ACHN (cell line): ENCODE data around the gene USF2.

ENCODE experiments used
- DNase-seq: peaks from one replicate; pipeline ENCODE4 v3.0.0-alpha.2; 2015
- in situ Hi-C: cut with HindIII; loops from 2 replicates; pipeline ENCODE4 v1.10.0; 2017; ENCODE audit warnings: low sequenced_read_pairs, low pct_ligation_motif_present, low pct_unique_long_range_greater_than_20kb

The USF2 gene

DNA sequence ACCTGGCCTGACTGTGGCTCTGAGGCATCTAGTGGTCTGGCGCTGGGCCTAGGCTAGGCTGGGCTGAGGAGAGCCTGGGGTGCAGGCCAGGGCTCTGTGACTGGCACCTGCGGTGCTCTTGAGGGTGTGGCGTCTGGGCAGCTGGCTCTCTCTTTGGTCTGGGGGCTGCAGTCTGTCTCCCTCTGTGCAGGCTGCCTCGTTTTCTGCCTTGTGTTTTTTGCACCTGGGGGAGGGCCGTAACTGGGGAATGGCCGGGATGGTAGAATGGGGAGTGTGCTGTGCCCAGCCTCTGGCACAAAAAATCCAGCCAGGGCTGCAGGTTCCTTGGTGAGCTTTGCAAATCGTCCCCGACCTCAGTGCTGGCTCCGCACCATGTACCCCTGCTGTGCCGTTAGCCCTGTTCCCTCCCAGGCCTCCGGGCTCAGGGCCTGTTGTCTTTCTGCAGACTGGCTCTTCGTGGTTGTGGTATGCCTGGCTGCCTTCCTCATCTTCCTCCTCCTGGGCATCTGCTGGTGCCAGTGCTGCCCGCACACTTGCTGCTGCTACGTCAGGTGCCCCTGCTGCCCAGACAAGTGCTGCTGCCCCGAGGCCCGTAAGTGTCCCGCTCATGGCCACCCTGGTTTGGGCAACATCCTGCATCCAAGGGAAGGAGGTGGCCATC, 6.5 kb upstream of the USF2 start:
- in situ Hi-C loops: no loop called here

DNA sequence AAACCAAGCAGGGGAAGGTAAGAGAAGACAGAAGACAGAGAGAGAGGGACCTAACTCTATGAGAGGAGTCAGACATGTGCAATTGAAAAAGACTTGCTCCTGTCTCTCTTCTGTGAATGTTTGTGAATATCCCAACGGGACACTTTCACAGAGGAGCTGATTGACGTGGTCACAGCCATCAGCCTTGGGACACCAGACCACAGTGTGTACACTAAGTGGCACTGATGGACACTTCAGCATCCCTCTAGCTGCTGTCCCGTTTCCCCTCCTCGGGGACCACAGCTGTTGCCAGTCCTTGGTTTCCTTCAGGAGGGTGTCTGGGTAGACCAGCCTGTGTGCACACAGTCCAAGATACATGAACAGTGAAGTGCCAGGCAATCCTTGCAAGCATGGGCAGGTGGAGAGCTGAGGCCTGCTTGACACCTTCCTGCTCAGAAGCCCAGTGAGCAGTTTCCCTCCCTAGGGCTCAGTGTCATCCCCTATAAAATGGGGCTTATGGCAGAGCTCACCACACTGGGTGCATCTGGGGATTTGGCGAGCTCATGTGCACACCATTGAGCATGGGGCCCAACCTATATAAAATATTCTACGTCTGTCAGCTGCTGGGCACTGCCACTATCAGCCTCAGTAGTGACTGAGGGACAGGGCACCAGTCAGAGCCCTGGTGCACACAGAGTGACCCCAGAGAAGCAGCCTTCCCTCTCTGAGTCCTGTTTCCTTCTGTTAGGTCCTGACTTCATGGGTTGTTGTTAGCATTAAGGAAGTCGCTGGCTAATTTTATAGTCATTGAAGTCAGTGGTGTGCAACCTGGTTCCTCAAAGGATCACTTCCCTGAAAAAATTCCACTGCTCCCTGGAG, 4.3 kb upstream of the USF2 start:
- no peak for DNase-seq
- in situ Hi-C loops: no loop called here

More for the DNA sequence above, 6.5 kb upstream of the USF2 start:
- no peak for DNase-seq

DNA sequence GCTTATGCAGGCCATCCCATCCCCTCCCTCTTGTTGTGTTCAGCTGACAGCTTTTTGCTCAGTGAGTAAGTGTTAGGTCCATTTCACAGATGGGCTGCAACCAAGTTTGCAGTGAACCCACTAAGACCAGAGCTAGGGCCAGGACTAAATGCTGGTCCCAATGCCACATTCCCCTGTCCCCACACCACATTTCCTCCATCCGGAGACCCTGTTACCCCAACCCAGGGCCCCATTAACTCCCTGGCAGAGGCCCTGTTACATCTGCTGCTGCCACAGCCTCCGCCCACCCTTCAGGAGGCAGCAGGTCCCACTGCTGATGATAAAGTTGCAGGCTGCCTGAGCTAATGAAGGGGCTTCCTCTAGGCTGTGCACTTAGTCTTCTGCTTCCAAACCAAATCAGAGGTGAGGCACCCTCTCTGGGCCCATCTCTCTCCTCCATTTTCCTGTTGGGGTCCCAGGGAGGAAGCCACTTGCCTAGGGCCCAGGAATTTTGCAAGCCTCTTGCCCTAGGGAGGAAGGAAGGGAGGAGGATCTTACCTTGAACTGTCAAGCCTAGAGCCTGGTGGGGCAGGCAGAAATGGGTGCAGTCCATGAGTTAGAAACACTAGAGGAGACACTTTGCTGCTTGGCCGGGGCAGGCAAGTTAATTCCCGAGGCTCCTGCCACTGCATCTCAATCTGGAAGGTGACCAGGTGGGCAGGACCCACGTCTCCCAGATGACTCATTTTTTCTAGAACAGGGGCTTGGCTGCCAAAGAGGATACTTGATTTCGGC, 3.4 kb upstream of the USF2 start:
- DNase-seq: no peak
- in situ Hi-C loops: no loop called here

DNA sequence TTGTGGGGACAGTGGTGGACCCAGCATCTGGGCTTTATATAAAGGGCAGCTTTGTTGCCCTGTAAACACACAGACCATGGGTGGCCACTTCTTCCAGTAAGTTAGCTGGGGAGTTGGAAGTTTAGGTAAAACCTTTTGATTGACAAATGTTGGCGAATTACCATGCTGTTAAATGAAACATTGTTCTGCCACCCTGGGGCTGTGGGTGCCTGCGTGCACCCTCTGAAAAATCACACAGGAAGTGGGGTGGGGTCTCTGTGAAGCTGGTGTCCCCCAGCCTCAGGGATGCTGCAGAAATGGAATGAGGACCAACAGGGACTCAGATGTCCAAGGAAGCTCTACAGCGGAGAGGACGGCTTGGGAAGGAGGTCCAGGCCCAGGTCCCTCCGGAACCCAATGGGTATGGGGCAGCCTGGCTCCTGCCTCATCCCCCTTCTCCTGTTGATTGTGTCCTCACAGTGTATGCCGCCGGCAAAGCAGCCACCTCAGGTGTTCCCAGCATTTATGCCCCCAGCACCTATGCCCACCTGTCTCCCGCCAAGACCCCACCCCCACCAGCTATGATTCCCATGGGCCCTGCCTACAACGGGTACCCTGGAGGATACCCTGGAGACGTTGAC, 2.8 kb upstream of the USF2 start:
- in situ Hi-C loops: no loop called here

DNA sequence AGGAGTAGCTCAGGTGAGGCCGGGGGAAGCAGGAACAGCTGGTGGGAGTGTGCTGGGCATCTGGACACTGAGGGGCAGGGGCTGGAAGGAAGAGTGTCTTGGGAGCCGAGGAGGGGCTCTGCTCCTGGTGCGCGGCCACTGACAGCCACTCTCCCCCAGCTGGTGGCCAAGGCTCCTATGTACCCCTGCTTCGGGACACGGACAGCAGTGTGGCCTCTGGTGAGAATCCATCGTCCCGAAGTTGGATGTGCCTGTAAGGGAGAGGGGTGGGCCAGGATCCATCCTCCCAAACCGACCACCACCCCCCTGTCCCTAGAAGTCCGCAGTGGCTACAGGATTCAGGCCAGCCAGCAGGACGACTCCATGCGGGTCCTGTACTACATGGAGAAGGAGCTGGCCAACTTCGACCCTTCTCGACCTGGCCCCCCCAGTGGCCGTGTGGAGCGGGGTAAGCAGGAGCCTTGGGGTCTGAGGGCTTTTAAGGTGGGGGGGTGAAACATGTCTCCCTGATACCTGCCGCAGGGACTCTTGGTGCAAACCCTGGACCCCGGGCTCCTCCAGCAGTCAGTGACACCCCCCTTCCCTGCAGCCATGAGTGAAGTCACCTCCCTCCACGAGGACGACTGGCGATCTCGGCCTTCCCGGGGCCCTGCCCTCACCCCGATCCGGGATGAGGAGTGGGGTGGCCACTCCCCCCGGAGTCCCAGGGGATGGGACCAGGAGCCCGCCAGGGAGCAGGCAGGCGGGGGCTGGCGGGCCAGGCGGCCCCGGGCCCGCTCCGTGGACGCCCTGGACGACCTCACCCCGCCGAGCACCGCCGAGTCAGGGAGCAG, 2.0 kb upstream of the USF2 start:
- DNase-seq: no peak
- in situ Hi-C loops: no loop called here

More for the DNA sequence above, 2.8 kb upstream of the USF2 start:
- no peak for DNase-seq

DNA sequence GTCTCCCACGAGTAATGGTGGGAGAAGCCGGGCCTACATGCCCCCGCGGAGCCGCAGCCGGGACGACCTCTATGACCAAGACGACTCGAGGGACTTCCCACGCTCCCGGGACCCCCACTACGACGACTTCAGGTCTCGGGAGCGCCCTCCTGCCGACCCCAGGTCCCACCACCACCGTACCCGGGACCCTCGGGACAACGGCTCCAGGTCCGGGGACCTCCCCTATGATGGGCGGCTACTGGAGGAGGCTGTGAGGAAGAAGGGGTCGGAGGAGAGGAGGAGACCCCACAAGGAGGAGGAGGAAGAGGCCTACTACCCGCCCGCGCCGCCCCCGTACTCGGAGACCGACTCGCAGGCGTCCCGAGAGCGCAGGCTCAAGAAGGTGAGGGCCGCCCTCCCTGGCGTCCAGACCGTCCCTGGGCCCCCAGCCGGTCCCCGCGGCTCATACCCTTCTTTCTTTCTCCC, 1.4 kb upstream of the USF2 start:
- peak; percentile 24 for DNase-seq
- in situ Hi-C loops: no loop called here

DNA sequence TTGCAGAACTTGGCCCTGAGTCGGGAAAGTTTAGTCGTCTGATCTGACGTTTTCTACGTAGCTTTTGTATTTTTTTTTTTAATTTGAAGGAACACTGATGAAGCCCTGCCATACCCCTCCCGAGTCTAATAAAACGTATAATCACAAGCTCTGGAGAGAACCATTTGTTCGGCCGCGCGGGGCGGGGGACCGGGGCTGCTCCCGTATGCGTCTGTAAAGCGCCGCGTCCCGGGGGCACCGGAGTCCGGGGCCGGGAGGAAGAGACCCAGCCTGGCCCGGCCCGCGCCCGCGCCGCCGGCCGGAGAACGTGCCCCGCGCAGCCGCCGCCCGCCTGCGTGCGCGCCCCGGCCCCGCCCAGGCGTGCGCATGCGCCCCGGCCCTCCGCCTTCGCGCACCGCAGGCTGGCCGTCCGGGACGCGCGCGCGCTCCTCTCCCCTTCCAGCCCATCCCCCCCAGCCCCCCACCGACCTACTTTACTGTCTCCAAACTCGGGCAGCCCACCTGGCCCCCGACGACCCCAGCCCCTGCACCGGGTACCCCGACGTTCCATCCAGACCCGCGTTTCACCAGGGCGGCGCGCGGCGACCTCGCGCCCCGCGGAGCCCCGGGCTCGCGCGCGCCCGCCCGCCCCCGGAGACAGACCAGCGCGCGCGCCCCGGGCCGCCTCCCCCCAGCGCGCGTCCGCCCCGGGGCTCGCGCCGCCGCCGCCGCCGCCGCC, 785 bp upstream of the USF2 start:
- DNase-seq: peak; percentile 70
- in situ Hi-C loops: no loop called here

DNA sequence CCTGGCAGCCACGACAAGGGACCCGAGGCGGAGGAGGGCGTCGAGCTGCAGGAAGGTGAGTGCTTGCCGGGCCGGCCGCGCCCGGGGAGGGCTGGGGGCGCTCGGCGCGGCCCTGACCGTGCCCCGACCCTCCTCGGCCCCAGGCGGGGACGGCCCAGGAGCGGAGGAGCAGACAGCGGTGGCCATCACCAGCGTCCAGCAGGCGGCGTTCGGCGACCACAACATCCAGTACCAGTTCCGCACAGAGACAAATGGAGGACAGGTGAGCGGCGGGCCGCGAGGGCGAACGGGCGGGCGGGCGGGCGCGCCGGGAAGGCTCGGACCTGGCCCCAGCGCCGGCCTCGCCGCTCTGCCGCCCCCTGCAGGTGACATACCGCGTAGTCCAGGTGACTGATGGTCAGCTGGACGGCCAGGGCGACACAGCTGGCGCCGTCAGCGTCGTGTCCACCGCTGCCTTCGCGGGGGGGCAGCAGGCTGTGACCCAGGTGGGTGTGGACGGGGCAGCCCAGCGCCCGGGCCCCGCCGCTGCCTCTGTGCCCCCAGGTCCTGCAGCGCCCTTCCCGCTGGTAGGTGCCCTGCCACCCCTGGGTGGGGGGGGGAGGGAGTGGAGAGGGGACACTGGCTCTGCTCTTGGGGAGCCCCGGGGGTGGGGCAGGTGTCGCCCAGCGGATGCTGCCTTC, 816 bp downstream of the USF2 start:
- DNase-seq: peak; percentile 76
- in situ Hi-C loops: no loop called here

DNA sequence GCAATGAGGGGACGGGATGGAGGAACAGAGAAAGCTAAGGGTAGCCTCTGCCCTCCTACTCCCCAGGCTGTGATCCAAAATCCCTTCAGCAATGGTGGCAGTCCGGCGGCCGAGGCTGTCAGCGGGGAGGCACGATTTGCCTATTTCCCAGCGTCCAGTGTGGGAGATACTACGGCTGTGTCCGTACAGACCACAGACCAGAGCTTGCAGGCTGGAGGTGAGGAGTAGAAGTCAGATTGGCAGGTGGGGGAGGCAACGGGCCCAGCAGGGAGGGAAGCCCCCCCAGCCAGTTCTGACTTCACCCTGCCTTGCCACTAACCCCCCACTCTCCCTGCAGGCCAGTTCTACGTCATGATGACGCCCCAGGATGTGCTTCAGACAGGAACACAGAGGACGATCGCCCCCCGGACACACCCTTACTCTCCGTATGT, 1.6 kb downstream of the USF2 start:
- in situ Hi-C loops: no loop called here
- no peak for DNase-seq

DNA sequence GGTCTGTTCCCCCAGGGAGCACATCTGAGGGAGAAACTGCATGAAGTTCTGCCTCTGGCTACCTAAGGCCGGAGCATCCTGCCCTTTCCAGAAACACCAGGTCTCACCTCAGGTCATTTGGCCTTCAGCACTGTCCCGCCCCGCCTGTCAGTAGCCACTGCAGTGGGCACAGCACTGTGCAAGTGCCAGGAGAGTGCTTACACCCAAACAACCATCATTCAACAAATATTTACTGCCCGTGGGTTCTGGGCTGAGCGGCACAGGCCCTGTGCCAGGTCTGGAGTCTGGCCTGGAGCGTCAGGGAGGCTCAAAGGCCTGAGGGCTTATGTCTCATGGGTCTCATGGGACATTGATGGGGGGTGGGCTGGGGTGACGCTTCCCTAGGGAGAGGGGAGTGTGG, 2.8 kb downstream of the USF2 start:
- in situ Hi-C loops: no loop called here
- no peak for DNase-seq

DNA sequence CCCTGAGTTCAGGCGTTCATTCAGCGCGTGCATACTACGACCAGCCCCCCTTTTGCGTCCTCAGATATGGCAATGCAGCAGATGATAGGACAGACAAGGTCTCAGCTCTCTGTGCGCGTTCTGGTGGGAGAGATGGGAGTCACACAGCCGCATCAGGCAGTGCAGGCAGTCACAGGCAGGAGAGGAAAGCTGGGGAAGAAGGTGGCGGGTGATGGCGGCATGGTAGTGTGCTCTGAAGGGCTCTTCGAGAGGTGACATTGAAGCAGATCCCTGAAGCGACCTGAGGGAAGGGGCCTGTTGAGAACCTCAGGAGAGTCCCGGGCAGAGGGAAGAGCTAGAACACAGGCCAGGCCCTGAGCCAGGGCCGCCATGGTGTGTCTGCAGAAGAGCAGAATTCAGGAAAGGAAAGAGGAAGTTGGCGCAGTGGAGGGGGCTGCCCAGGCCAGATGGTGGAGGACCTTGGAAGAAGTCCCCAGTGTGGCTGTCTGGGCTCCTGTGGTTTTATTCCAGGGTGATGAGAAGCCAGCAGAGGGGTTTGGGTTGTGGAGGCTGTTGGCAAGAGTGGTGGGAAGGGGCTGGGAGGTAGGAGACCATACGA, 3.5 kb downstream of the USF2 start:
- no peak for DNase-seq
- in situ Hi-C loops: no loop called here

DNA sequence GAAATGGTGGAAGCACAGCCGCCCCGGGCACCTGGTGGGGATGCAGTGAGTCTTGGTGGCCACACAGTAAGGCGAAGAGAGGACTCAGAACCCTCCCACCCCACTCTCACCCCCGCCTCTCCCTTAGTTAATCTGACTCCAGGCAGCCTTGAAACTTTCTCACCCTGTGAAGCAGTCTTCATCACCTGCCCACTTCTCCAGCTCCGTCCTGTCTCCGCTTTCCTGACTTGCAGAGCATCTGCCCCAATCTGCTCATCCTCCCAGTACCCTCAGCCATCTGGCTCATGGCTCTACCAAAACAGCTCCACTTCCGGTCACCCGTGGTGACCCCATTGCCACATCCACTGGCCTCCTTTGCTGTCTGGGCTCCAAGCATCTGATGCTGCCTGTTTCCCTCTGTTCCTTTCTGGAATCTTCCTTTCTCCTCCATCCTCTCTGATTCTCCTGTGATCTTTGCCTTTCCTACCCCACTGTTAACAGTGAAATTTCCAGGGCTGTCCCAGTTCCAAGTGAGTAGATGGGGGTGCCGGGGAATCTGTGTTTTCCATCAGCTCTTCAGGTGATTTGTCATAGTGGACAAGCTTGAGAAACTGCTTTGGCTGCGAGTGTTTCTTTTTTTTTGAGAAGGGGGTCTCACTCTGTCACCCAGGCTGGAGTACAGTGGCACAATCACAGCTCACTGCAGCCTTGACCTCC, 4.3 kb downstream of the USF2 start:
- in situ Hi-C loops: no loop called here
- DNase-seq: no peak

DNA sequence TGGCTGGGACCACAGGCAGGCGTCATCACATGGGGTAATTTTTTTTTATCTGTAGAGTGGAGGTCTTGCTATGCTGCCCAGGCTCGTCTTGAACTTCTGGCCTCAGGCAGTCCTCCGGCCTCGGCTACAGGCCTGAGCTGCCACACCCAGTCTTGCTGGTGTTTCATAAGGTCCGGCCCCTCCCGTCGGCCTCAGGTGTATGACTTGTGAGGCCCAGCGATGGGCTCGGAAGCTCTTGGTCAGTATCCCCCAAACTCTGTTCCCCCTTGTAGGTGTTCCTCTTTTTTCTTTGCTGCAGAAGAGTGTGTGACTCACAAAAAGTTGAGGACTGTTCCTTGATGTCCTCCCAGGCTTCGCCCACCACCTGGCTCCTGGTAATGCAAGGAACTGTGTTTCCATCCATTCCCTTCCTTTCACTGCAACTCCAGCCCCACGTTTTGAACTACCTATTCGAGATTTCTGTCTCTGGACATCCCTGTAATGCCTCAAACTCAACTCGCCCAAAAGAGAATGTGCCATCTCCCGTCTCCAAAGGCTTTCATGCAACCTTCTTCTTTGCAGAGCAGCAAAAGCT, 5.0 kb downstream of the USF2 start:
- in situ Hi-C loops: no loop called here
- no peak for DNase-seq

DNA sequence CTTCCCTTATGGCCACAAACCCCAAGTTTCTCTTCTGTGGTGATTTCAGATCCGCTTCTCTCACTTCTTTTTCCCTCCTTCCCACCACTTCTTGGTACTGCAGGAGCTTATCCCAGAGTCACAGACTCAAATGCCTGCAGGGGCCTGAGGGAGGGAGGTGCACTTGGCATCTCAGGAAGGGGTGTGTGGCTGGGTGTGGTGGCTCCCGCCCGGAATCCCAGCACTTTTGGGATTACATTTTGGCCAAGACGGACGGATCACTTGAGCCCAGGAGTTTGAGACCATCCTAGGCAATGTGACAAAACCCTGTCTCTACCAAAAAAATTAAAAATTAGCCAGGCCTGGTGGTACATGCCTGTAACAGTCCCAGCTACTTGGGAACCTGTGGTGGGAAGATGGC, 5.6 kb downstream of the USF2 start:
- in situ Hi-C loops: no loop called here

DNA sequence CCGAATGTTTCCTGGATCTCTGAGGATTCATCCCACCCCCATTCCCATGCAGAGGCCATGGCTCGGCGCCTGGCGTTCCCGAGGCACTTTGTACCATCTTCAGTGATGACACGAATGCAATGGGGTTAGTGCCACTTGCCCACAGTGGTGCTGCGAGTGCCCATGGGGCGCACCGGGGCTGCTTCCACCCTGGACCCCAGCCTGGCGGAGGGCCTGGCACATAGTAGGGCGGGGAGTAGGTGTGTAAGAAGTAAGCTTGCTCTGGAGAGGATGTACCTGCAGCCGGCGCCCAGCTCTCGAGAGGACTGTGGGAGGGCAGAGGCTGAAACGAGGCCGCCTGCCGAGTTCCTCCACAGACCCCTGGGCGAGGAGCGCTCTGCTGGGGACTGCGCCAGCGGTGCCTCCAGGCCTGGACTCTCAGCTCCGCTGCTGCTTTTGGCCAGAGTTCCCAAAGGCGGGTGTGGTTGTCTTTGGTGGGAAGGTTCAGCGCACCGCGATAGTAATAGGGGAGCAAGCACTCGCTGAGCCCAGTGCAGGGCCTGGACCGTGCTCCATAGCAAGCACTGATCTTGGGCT, 8.0 kb downstream of the USF2 start:
- DNase-seq: no peak
- in situ Hi-C loops: no loop called here

More for the DNA sequence above, 5.6 kb downstream of the USF2 start:
- no peak for DNase-seq
